ENCODE results near the gene TFDP3. TPM values are rescaled to one million over a fixed set of nuclear protein-coding genes. Genes with fewer than 3 reads are reported as not detected.
A peak's percentile ranks its signal among the peaks of the same experiment; 100 is the strongest.

The TFDP3 gene
- total RNA-seq, 1 donor from 2014 or later = not detected

DNA sequence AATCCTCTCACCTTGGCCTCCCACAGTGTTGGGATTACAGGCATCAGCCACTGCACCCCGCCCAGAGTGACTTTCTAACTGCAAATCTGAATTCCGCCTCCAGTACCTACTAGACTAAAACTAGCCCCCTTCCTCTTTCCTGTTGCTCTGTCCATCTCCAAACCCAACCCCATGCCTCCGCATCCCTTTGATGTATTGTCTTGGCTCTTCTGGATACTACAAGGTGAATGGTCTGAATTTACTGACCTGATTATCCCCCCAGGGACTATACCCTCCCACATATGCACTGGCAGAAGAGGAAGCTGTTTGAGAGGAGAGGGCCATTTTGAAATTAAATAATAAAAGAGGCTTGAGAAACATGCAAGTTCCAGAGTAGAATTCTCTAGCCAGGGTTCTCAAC is 17.7 kb upstream of the TFDP3 start:
- Histone ChIP-seq H3K27ac (no peak overlapping the region), H3K27me3 (ENCODE audit: low read depth) (no peaks in the 10 kb centered on the region), H3K4me3 (no peak overlapping the region), H3K4me1 (no peaks in the 10 kb centered on the region), H3K36me3 (no peaks in the 10 kb centered on the region), H3K9me3 (no peaks in the 10 kb centered on the region)
- no peak for ATAC-seq
- DNase-seq = no peak
- intact Hi-C loops (cut with DNase I) = no loop called here
- TF ChIP-seq CTCF (IDR thresholded peaks at IDR 0.05) = no peak

GRCh38 chrX:133232331-133232730 is 14.2 kb upstream of the TFDP3 start:
- TF ChIP-seq CTCF (IDR thresholded peaks at IDR 0.05) = no peak
- Histone ChIP-seq H3K27ac (no peak overlapping the region), H3K27me3 (ENCODE audit: low read depth) (no peaks in the 10 kb centered on the region), H3K4me1 (no peaks in the 10 kb centered on the region), H3K36me3 (no peaks in the 10 kb centered on the region), H3K4me3 (no peak overlapping the region), H3K9me3 (no peaks in the 10 kb centered on the region)
- intact Hi-C loops (cut with DNase I) = no loop called here
- ATAC-seq (no peak), DNase-seq (no peak)

GRCh38 chrX:133229361-133229760 is 11.2 kb upstream of the TFDP3 start:
- Histone ChIP-seq H3K27ac (no peak overlapping the region), H3K36me3 (no peaks in the 10 kb centered on the region), H3K27me3 (ENCODE audit: low read depth) (no peaks in the 10 kb centered on the region), H3K4me3 (no peak overlapping the region), H3K4me1 (no peaks in the 10 kb centered on the region), H3K9me3 (no peaks in the 10 kb centered on the region)
- intact Hi-C loops (cut with DNase I) = no loop called here
- ATAC-seq = no peak
- DNase-seq = no peak
- TF ChIP-seq CTCF (IDR thresholded peaks at IDR 0.05) = no peak

GRCh38 chrX:133215747-133216146 is 2.4 kb downstream of the TFDP3 start:
- no peak overlapping the region for H3K4me3 ChIP-seq
- no peaks in the 10 kb centered on the region for H3K9me3 ChIP-seq
- H3K36me3 ChIP-seq = no peaks in the 10 kb centered on the region
- DNase-seq = no peak
- no peak overlapping the region for H3K27ac ChIP-seq
- TF ChIP-seq CTCF (IDR thresholded peaks at IDR 0.05) = peak; percentile 26
- intact Hi-C loops (cut with DNase I) = no loop called here
- no peaks in the 10 kb centered on the region for H3K27me3 ChIP-seq (ENCODE audit: low read depth)
- H3K4me1 ChIP-seq = no peaks in the 10 kb centered on the region
- no peak for ATAC-seq

DNA sequence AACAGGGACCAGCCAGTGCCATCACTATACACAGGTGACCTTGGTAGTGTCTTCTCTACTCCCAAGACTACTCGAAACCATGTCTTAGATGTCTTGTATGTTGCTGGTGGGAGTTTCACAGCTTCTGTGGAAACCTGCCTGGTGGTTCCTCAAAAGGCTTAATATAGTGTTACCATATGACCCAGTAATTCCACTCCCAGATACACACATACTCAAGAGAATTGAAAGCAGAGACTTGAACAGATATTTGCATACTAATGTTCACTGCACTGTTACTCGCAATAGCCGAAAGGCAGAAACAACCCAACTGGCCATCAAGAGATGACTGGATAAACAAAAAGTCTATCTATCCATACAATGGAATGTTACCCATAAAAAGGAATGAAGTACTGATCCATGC is 3.1 kb downstream of the TFDP3 start:
- no peak for ATAC-seq
- Histone ChIP-seq H3K4me1 (no peaks in the 10 kb centered on the region), H3K27ac (no peak overlapping the region), H3K36me3 (no peaks in the 10 kb centered on the region), H3K9me3 (no peaks in the 10 kb centered on the region), H3K4me3 (no peak overlapping the region), H3K27me3 (ENCODE audit: low read depth) (no peaks in the 10 kb centered on the region)
- TF ChIP-seq CTCF (IDR thresholded peaks at IDR 0.05) = no peak
- DNase-seq = no peak
- intact Hi-C loops (cut with DNase I) = no loop called here

DNA sequence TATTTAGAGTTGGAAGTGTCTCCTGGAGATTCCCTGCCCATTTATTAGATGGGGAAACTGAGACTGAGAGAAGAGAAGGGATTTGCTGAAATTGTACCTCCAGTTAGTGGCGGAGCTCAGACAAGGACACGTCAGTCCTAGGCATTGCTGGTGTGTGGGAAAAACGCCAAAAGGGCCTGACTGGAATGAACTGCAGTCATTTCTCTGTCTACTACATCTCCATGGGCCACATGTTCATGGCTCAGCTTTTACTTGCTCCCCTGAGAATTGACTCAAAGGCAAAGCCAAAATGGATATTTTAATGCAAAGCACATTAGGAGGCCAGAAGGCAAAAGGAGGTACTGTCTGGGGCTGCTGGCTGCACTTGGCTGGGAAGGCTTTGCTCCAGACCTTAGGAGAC is 3.9 kb downstream of the TFDP3 start:
- Histone ChIP-seq H3K4me1 (no peaks in the 10 kb centered on the region), H3K36me3 (no peaks in the 10 kb centered on the region), H3K27ac (no peak overlapping the region), H3K27me3 (ENCODE audit: low read depth) (no peaks in the 10 kb centered on the region), H3K9me3 (no peaks in the 10 kb centered on the region), H3K4me3 (no peak overlapping the region)
- DNase-seq (no peak), ATAC-seq (no peak)
- intact Hi-C loops (cut with DNase I) = no loop called here
- TF ChIP-seq CTCF (IDR thresholded peaks at IDR 0.05) = no peak
